Stimulated activated naive CD4-positive, alpha-beta T cell (primary cell): ENCODE measurements around the gene SCG5.

Source experiments
- DNase-seq, 6 experiments: peaks; one replicate each; lab custom pipeline; 2025; lab: John Stamatoyannopoulos, UW

The SCG5 gene

DNA sequence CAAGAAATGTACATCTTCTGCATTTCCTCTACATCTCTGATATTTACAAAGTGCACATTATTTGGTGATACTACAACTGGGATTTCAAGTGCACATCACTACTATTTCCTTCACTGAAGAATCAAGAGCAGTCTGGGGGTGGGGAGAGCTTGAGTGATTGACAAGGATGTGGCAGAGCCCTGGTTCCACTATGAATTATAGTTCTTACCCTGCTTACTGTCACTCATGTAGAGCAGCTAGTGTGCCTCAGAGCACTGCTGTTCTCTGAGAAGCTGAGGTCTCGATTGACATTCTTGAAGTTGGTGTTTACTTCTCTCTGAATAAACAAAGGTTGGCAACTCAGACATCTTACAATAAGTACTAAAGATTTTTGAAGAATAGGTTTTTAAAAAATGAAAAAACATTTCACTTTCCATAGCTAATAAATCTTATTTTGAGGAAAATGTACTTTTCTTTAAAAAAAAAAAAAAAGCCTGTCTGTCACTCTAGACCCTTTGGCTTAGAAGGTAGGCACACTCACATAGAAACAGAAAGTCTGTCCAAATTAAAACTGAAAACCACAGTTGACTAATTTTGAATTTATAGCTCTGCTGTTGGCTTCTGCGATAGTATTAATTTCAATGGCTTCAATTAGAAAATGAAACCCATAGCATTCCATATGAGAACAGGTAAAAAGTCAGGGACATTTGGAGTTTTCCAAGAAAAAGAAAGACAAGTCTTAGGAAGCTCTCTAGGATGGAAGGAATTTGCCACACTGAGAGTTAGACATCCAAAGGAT lies 81.8 kb downstream of the SCG5 start:
- DNase-seq, result no peak

DNA sequence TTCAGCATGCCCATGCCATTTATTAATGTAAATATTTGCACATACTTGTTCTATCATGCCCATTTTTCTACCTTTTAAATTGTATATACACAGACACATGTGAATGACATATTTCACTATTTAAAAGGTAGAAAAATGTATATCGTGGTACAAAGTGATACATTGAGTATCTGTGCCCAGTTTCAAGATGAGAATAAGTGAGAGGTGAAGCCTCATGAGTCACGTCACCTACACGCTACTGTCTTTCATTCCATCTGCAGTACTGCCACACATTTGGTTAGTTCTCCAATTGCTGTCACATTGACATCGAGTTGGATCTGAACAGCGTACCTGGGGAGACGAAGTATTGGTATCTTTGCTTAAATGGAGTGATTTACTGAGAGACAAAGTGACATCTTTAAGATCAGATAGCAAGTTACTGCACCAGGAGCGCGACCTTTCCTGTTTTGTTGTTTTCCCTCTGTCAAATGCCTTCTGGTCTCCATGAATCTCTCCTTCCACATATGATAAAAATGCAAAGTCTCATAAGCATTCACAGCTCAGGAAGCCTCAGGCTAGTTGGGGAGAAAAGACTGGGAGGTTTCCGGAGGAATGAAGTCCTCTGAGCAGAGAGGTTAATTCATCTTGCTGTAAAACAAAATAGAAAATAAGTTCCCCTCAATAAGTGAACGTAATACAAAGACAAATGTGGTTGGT lies 88.3 kb downstream of the SCG5 start:
- DNase-seq, result no peak

DNA sequence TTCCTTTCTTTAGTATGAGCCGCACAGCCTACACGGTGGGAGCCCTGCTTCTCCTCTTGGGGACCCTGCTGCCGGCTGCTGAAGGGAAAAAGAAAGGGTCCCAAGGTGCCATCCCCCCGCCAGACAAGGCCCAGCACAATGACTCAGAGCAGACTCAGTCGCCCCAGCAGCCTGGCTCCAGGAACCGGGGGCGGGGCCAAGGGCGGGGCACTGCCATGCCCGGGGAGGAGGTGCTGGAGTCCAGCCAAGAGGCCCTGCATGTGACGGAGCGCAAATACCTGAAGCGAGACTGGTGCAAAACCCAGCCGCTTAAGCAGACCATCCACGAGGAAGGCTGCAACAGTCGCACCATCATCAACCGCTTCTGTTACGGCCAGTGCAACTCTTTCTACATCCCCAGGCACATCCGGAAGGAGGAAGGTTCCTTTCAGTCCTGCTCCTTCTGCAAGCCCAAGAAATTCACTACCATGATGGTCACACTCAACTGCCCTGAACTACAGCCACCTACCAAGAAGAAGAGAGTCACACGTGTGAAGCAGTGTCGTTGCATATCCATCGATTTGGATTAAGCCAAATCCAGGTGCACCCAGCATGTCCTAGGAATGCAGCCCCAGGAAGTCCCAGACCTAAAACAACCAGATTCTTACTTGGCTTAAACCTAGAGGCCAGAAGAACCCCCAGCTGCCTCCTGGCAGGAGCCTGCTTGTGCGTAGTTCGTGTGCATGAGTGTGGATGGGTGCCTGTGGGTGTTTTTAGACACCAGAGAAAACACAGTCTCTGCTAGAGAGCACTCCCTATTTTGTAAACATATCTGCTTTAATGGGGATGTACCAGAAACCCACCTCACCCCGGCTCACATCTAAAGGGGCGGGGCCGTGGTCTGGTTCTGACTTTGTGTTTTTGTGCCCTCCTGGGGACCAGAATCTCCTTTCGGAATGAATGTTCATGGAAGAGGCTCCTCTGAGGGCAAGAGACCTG lies 89.5 kb downstream of the SCG5 start:
- DNase-seq, result peak in 1 of 6 experiments; percentile 10

DNA sequence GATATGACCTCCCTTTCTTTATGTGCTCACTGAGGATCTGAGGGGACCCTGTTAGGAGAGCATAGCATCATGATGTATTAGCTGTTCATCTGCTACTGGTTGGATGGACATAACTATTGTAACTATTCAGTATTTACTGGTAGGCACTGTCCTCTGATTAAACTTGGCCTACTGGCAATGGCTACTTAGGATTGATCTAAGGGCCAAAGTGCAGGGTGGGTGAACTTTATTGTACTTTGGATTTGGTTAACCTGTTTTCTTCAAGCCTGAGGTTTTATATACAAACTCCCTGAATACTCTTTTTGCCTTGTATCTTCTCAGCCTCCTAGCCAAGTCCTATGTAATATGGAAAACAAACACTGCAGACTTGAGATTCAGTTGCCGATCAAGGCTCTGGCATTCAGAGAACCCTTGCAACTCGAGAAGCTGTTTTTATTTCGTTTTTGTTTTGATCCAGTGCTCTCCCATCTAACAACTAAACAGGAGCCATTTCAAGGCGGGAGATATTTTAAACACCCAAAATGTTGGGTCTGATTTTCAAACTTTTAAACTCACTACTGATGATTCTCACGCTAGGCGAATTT lies 91.2 kb downstream of the SCG5 start:
- no peak for DNase-seq

DNA sequence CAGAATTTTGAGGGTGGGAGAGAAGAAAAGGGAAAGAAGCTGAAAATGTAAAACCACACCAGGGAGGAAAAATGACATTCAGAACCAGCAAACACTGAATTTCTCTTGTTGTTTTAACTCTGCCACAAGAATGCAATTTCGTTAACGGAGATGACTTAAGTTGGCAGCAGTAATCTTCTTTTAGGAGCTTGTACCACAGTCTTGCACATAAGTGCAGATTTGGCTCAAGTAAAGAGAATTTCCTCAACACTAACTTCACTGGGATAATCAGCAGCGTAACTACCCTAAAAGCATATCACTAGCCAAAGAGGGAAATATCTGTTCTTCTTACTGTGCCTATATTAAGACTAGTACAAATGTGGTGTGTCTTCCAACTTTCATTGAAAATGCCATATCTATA lies 91.8 kb downstream of the SCG5 start:
- no peak for DNase-seq

DNA sequence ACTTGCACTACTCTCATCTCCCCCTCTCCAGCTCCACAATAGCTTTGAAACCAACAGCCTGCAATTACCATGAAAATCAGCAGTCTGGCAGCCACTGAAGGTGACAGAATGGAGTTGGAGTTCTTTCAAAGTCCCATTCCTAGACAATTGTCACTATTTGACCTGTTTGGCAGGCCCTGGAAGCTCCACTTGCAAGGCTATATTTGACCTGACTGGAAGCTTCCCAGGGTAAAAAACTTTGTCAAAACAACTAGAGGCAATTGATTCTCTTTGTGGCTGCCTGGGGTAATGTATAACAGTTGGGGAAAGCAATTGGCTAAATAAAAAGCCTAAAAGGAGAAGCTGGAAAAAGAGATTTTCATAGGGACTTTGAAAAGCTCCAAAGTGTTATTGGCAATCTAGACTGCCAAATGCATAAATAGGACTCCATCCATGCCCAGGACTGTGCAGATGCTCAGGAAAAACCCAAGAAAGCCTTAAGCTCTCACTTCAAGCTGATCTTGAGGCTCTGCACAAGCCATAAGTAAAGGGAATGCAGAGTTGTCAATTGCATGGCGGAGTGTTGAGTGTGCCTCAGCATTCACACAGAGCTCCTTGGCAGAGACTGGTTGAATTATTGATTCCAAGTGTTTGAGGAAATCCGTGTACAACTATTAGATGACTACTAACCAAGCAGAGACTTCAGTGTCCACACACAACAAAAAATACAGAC lies 94.6 kb downstream of the SCG5 start:
- no peak for DNase-seq

DNA sequence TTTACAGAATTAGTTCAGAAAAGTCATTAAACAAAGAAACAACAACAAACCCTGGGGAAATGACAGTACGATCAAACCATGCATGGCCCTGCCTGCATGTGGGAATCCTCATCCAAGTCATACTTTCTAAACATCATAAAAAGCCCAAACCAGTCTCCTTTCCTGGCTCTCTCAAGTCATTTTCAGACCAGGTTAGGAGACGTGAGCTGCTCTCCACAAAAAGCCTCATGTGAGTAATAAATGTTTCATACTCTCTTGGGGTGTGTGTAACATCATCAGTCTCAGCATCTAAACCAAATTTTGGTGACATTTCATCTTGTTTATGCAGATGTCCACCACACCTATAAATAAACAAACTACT lies 95.2 kb downstream of the SCG5 start:
- DNase-seq, result no peak

DNA sequence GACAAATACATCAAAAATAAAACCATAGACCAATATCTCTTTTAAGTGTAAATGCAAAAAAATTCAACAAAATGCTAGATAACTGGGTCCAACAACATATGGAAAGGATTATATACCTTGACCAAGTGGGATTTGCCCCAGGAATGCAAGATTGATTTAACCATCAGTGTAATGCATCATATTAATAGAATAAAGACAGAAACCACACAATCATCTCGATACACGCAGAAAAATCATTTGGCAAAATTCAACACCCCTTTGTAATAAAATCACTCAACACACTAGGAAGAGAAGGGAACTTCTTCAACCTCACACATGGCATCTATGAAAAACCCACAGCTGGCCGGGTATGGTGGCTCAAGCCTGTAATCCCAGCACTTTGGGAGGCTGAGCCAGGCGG lies 95.8 kb downstream of the SCG5 start:
- DNase-seq, result no peak

DNA sequence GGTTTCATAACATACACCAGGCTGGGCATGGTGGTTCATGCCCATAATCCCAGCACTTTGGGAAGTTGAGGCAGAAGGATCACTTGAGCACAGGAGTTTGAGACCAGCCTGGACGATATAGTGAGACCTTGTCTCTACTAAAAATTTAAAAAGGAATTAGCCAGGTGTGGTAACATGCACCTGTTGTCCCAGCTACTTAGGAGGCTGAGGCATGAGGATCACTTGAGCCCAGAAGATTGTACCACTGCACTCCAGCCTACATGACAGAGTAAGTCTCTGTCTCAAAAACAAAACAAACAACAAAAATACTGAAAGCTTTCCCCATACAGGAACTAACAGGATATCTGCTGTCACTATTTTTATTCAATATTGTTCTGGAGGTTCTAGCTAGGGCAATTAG lies 97.2 kb downstream of the SCG5 start:
- DNase-seq, result no peak

DNA sequence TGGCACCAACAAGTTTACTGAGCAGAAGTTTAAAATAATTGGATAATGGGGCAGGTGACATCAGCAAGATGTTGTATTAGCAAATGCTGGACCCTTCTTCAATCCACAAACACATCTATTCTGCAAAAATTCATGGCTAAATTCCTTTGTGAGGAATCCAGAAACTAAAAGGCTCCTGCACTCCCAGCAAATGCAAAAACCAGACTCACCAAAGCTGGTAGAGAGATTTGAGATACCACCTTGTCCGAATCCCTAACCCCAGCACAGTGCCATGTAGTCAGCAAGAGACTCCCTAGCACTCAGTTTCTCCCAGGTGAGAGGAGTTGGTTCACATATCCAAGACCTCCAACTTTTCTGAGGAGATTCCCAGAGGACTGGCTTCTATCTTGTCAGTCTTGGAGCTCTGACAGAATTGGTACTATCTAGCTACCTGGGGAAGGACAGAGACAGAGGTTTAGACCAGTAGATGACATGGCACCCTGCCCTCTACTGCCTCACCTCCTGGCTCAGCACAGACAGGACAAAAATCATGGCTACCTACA lies 98.1 kb downstream of the SCG5 start:
- no peak for DNase-seq

DNA sequence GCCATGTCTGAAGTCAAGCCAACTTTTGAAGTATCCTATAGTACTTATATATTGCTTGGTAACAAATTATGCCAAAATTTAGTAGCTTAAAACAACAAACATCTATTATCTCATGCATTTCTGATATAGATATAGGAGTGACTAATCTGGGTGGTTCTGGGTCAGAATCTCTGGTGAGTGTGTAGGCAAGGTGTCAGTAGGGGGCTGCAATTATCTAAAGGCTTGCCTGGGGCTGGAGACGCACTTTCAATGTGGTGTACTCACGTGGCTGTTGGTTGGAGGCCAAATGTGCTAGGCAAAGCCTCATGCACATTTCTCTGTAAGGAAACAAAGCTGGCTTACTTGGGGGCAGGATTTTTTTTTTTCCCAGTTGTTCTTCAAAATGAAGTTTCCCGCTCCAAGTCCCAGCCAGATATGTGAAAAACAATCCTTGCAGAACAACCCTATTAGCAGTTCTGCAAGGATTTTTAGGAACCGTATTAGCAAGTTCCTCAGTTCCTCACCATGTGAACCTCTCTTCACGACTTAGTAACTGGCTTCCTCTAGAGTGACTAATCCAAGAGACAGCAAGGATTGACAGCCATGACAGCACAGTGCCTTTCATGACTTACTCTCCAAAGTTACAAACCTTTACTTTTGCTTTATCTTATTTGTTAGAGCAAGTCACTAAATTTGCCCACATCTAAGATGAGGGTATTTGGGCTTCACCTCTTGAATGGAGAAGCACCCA lies 102.1 kb downstream of the SCG5 start:
- DNase-seq, result no peak

DNA sequence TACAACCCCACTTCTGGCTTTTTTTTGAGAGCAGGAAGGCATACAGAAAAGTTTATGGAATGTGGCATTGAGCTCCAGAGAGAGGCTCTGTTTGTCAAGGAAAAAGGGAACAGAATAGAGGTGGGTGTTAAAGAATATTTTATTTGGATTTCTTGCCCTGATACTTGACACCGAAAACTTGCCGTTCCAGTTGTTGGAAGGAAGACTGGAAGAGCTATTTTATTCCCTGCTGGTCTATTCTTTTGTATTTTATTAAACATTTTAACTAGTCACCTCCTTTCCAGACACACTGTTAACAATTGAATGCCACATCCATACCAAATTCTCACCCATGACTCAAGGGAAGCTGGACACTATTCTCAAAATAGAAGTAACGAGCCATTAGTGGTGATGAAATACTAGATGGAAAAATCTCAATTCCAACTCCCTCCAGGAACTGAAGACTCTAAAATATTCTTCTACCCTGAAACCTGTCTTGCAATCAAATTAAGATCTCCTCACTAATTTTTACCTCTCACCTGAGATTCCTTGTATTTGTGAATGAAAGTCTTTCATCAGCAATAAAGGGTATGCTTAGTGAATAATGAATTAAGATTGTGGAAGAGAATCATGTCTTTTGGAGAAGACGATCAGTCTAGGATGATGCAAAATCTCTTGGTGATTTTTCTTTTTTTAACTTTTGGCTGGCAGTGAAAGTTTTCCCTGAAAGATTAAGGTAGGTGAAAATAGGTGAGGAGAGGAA lies 104.8 kb downstream of the SCG5 start:
- DNase-seq, result no peak
